Parathyroid adenoma (tissue), 2 donors: Measurements from ENCODE around the gene VAT1L.

Source experiments
- H2AFZ ChIP-seq: fragments of 300-600 bp; sonication (generic); one replicate; pipeline ENCODE4 v1.7.0; 2017; ENCODE audit warnings: antibody characterized with exemption, mild to moderate bottlenecking
- H3K27ac ChIP-seq: fragments of 300-600 bp; sonication (generic); one replicate; pipeline ENCODE4 v1.7.0; 2017
- H3K27me3 ChIP-seq: fragments of 300-600 bp; sonication (generic); one replicate; pipeline ENCODE4 v1.7.0; 2017; ENCODE audit warnings: low read length; ENCODE audit not compliant: control insufficient read depth, insufficient read depth
- H3K36me3 ChIP-seq: fragments of 300-600 bp; sonication (generic); one replicate; pipeline ENCODE4 v1.7.0; 2017; ENCODE audit warnings: low read length; ENCODE audit not compliant: control insufficient read depth, insufficient read depth
- H3K4me1 ChIP-seq: fragments of 300-600 bp; sonication (generic); one replicate; pipeline ENCODE4 v1.7.0; 2017; ENCODE audit warnings: control low read depth
- H3K4me2 ChIP-seq: fragments of 300-600 bp; sonication (generic); one replicate; pipeline ENCODE4 v1.7.0; 2017; ENCODE audit warnings: low read length
- H3K4me3 ChIP-seq: fragments of 300-600 bp; sonication (generic); one replicate; pipeline ENCODE4 v1.7.0; 2017; ENCODE audit warnings: low read depth, low read length
- H3K79me2 ChIP-seq: fragments of 300-600 bp; sonication (generic); one replicate; pipeline ENCODE4 v1.7.0; 2017; ENCODE audit warnings: control low read depth
- H3K9ac ChIP-seq: fragments of 300-600 bp; sonication (generic); one replicate; pipeline ENCODE4 v1.7.0; 2017; ENCODE audit warnings: mild to moderate bottlenecking
- H3K9me3 ChIP-seq: fragments of 300-600 bp; sonication (generic); one replicate; pipeline ENCODE4 v1.7.0; 2017; ENCODE audit warnings: low read length; ENCODE audit not compliant: control insufficient read depth
- CTCF ChIP-seq: fragments of 300-600 bp; sonication (generic); IDR thresholded peaks from one replicate; pipeline ENCODE4 v1.7.0; 2017; ENCODE audit warnings: antibody characterized with exemption, mild to moderate bottlenecking
- donor health status: primary hyperparathyroidism.

VAT1L gene

GRCh38 chr16:77759201-77759600 lies 29.2 kb upstream of the VAT1L start:
- Histone ChIP-seq H3K79me2 (no peaks in the 10 kb centered on the region), H3K4me2 (no peak overlapping the region), H2AFZ (no peak overlapping the region), H3K4me3 (no peak overlapping the region), H3K9me3 (no peaks in the 10 kb centered on the region), H3K9ac (no peak overlapping the region), H3K27ac (no peak overlapping the region), H3K27me3 (no peaks in the 10 kb centered on the region), H3K4me1 (peaks cover 12% of the 10 kb centered on the region), H3K36me3 (no peaks in the 10 kb centered on the region)
- TF ChIP-seq CTCF: no peak

DNA sequence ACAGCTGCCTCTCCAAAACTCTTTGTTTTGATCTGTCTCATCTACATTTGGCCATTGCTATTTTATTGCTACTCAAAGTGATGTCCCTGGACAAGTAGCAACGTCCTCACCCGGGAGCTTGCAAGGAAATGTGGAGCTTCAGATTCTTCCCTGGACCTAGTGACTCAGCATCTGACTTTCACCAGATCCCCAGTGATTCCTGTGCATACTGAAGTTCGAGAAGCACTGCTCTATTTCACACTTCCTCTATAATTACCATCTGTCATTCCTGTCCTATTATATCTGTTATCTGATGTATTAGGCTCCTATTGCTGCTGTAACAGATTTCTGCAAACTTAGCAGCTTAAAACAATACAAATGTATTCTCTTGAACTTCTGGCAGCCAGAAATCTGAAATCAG lies 28.5 kb upstream of the VAT1L start:
- Histone ChIP-seq H3K27ac (no peak overlapping the region), H3K27me3 (no peaks in the 10 kb centered on the region), H3K79me2 (no peaks in the 10 kb centered on the region), H3K4me3 (no peak overlapping the region), H3K36me3 (no peaks in the 10 kb centered on the region), H3K4me1 (peaks cover 12% of the 10 kb centered on the region), H3K9ac (no peak overlapping the region), H2AFZ (no peak overlapping the region), H3K4me2 (no peak overlapping the region), H3K9me3 (no peaks in the 10 kb centered on the region)
- TF ChIP-seq CTCF: no peak

DNA sequence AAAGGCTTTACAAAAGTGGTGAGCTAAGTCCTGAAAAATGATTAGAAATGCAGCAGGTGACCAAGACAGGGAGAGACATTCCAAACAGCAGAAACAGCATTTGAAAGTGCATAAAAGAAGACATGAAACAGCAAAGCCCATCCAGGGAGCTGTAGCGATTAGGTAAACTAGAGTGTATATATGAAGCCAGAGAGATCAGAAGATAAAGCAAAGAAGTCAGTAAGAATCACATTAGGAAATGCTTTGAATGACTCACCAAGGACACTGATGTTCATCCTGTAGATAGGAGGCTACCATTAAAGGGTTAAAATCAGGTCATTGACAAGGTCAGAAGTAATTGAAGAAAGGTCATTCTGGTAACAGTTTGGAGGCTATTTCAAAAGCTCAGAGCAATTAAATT lies 27.6 kb upstream of the VAT1L start:
- H3K4me1 ChIP-seq: peaks cover 12% of the 10 kb centered on the region
- H3K4me3 ChIP-seq: no peak overlapping the region
- no peaks in the 10 kb centered on the region for H3K79me2 ChIP-seq
- no peaks in the 10 kb centered on the region for H3K9me3 ChIP-seq
- H3K36me3 ChIP-seq: no peaks in the 10 kb centered on the region
- no peak overlapping the region for H2AFZ ChIP-seq
- H3K27me3 ChIP-seq: no peaks in the 10 kb centered on the region
- no peak overlapping the region for H3K4me2 ChIP-seq
- no peak overlapping the region for H3K27ac ChIP-seq
- no peak overlapping the region for H3K9ac ChIP-seq
- no peak for TF ChIP-seq CTCF

DNA sequence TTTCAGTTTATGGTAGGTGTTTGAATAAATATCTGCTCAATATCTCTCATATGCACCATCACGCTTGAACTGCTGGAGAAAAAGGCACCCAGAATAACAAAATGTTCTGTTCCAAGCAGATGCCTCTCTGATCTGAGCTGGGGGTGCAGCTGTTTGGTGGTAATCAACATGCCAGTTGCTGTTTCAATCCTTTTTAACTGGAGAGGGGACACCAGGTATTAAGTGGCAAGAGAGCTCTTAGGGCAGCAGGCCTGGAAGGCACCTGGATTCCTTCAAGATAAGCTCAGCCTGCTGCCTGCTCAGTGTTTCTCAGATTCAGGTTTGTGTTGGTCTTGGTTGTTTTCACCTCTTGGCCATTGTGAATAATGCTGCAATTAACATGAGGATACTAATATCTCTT lies 27.2 kb upstream of the VAT1L start:
- Histone ChIP-seq H3K9ac (no peak overlapping the region), H3K27ac (no peak overlapping the region), H3K4me2 (no peak overlapping the region), H3K36me3 (no peaks in the 10 kb centered on the region), H3K27me3 (no peaks in the 10 kb centered on the region), H3K4me1 (peaks cover 12% of the 10 kb centered on the region), H2AFZ (no peak overlapping the region), H3K9me3 (no peaks in the 10 kb centered on the region), H3K79me2 (no peaks in the 10 kb centered on the region), H3K4me3 (no peak overlapping the region)
- TF ChIP-seq CTCF: no peak

DNA sequence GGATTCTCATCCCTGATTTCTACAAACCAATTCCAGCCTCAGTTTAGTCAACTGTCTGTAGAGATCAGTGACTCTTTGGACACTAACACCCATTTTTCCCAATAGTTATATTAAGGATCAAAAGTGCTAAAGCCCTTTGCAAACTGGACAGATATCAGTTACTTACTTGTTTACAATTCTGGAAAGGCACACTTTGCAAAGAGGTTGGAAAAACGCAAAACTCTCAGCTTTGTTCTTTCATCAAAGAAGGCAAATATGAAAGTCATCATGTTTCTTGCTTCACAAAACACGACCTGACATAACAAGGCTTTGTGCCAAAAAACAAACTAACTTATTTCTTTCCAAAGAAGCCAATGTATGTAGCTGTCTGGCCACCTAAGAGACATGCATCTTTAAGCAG lies 26.1 kb upstream of the VAT1L start:
- H3K4me1 ChIP-seq: peaks cover 12% of the 10 kb centered on the region

More for the DNA sequence above, 26.1 kb upstream of the VAT1L start:
- Histone ChIP-seq H3K27ac (no peak overlapping the region), H3K36me3 (no peaks in the 10 kb centered on the region), H3K4me2 (no peak overlapping the region), H3K4me3 (no peak overlapping the region), H3K27me3 (no peaks in the 10 kb centered on the region), H3K9me3 (no peaks in the 10 kb centered on the region), H2AFZ (no peak overlapping the region), H3K9ac (no peak overlapping the region), H3K79me2 (no peaks in the 10 kb centered on the region)
- TF ChIP-seq CTCF: no peak
